GM23248 (cell line): ENCODE results near the gene L2HGDH. TPM values are rescaled to one million over a fixed set of nuclear protein-coding genes. Genes with fewer than 3 reads are reported as not detected.

ENCODE experiments used
- DNase-seq: peaks from one replicate; pipeline ENCODE4 v3.0.0-alpha.2; 2015
- H2AFZ ChIP-seq: fragments of 200-600 bp; sonication (generic); 2 replicates; pipeline ENCODE4 v1.6.1; 2016; ENCODE audit warnings: antibody characterized with exemption
- H3F3A ChIP-seq: fragments of 200-600 bp; sonication (generic); 2 replicates; pipeline ENCODE4 v1.6.1; 2016; ENCODE audit warnings: mild to moderate bottlenecking, antibody characterized with exemption, mixed run types; ENCODE audit not compliant: insufficient read depth
- H3K27ac ChIP-seq: fragments of 200-600 bp; sonication (generic); 2 replicates; pipeline ENCODE4 v1.5.1; 2016; ENCODE audit warnings: mild to moderate bottlenecking
- H3K27me3 ChIP-seq: fragments of 200-600 bp; sonication (generic); replicated peaks from 2 replicates; pipeline ENCODE4 v1.6.1; 2016; ENCODE audit warnings: mild to moderate bottlenecking; ENCODE audit not compliant: insufficient read depth
- H3K36me3 ChIP-seq: fragments of 200-600 bp; sonication (generic); 2 replicates; pipeline ENCODE4 v1.6.1; 2016; ENCODE audit warnings: low read depth, mild to moderate bottlenecking
- H3K4me1 ChIP-seq: fragments of 200-600 bp; sonication (generic); 2 replicates; pipeline ENCODE4 v1.6.1; 2016; ENCODE audit warnings: mild to moderate bottlenecking; ENCODE audit not compliant: insufficient read depth
- H3K4me2 ChIP-seq: fragments of 200-600 bp; sonication (generic); one replicate; pipeline ENCODE4 v1.6.1; 2016; ENCODE audit warnings: mild to moderate bottlenecking; ENCODE audit not compliant: unreplicated experiment
- H3K4me3 ChIP-seq: fragments of 200-600 bp; sonication (generic); 2 replicates; pipeline ENCODE4 v1.5.1; 2016; ENCODE audit warnings: mild to moderate bottlenecking
- H3K79me2 ChIP-seq: fragments of 200-600 bp; sonication (generic); 2 replicates; pipeline ENCODE4 v1.6.1; 2016; ENCODE audit warnings: mild to moderate bottlenecking; ENCODE audit not compliant: insufficient read depth
- H3K9ac ChIP-seq: fragments of 200-600 bp; sonication (generic); 2 replicates; pipeline ENCODE4 v1.6.1; 2016; ENCODE audit warnings: mild to moderate bottlenecking
- H3K9me2 ChIP-seq: fragments of 200-600 bp; sonication (generic); 2 replicates; pipeline ENCODE4 v1.6.1; 2016; ENCODE audit warnings: mixed run types, mild to moderate bottlenecking, moderate library complexity; ENCODE audit not compliant: insufficient read depth
- H3K9me3 ChIP-seq: fragments of 200-600 bp; sonication (generic); one replicate; pipeline ENCODE4 v1.6.1; 2017; ENCODE audit warnings: low read depth
- H4K20me1 ChIP-seq: fragments of 200-600 bp; sonication (generic); 2 replicates; pipeline ENCODE4 v1.6.0; 2016; ENCODE audit not compliant: insufficient read depth
- EZH2 ChIP-seq: fragments of 200-600 bp; sonication (generic); IDR thresholded peaks from 2 replicates; pipeline ENCODE4 v1.6.1; 2018; ENCODE audit warnings: antibody characterized with exemption, mild to moderate bottlenecking; ENCODE audit not compliant: insufficient read depth, poor library complexity, severe bottlenecking
- EZH2phosphoT487 ChIP-seq: fragments of 200-600 bp; sonication (generic); IDR thresholded peaks from 2 replicates; pipeline ENCODE4 v1.6.1; 2018; ENCODE audit warnings: antibody characterized with exemption, moderate library complexity, mild to moderate bottlenecking, low read depth; ENCODE audit not compliant: insufficient read depth
- WGBS, 2 experiments: methylation state at CpG; one replicate each; pipeline ENCODE4 v1.1.6; 2015 to 2017; ENCODE audit warnings: low lambda C conversion rate in 2 of 2, low coverage in 1 of 2; ENCODE audit errors: missing lambda C conversion rate in 2 of 2; 5-methylcytosine and 5-hydroxymethylcytosine counted together
- in situ Hi-C: fragments of 300-500 bp; cut with MboI; formaldehyde crosslinking; loops from 2 replicates; pipeline ENCODE4 v1.15.0; 2020
- microRNA-seq: library from miRNA; unstranded; fragments of <30 nt; microRNA quantifications from one replicate; pipeline ENCODE4, GENCODE V29; 2016; ENCODE audit warnings: borderline number of aligned reads
- polyA plus RNA-seq: library from polyadenylated mRNA; unstranded; fragments of >200 nt; fragmentation: Nextera tagmentation; extraction: Ambion mirVana; gene quantifications from 2 replicates; pipeline ENCODE4 v1.2.1, GENCODE V29; 2016
- small RNA-seq: library from RNA; depleted of rRNA; stranded (forward); fragments of <200 nt; gene quantifications from one replicate; pipeline ENCODE3, GENCODE V24; 2014; ENCODE audit warnings: low read depth, low replicate concordance
- total RNA-seq: library from RNA; depleted of rRNA; stranded (reverse); fragments of >200 nt; shearing (Covaris generic); gene quantifications from 2 replicates; pipeline ENCODE4 v1.2.3, GENCODE V29; 2014; rRNA removed

L2HGDH gene
- total and polyA plus RNA-seq, 2 experiments from 2014 or later: 1.8 to 2.6 TPM

GRCh38 chr14:50198499-50198898, 113.5 kb downstream of the L2HGDH start:
- no peaks in the 10 kb centered on the region for H4K20me1 ChIP-seq
- no peak overlapping the region for H3K27ac ChIP-seq
- H3K27me3 ChIP-seq: no peaks in the 10 kb centered on the region
- 98 to 100% methylated on average over 2 of the region's 2 CpGs for WGBS, 2 experiments
- no peak overlapping the region for H3K9ac ChIP-seq
- H3K9me3 ChIP-seq: no peaks in the 10 kb centered on the region
- H2AFZ ChIP-seq: no peak overlapping the region
- no peak overlapping the region for H3K4me2 ChIP-seq
- no peak for TF ChIP-seq EZH2
- TF ChIP-seq EZH2phosphoT487: no peak
- DNase-seq: no peak
- H3K4me3 ChIP-seq: no peak overlapping the region
- in situ Hi-C loops: no loop called here
- H3K36me3 ChIP-seq: peaks cover 29% of the 10 kb centered on the region
- H3F3A ChIP-seq: no peaks in the 10 kb centered on the region
- H3K9me2 ChIP-seq: no peaks in the 10 kb centered on the region
- H3K79me2 ChIP-seq: peaks cover 28% of the 10 kb centered on the region; the same call in 1 of the 2 replicates
- no peaks in the 10 kb centered on the region for H3K4me1 ChIP-seq

GRCh38 chr14:50191499-50191898, 120.5 kb downstream of the L2HGDH start:
- no peak overlapping the region for H3K4me3 ChIP-seq
- H2AFZ ChIP-seq: no peak overlapping the region
- no peak overlapping the region for H3K4me2 ChIP-seq
- H3K9ac ChIP-seq: no peak overlapping the region
- no peaks in the 10 kb centered on the region for H3K9me2 ChIP-seq
- H3K27me3 ChIP-seq: no peaks in the 10 kb centered on the region
- no peaks in the 10 kb centered on the region for H3K4me1 ChIP-seq
- TF ChIP-seq EZH2: no peak
- TF ChIP-seq EZH2phosphoT487: no peak
- H3K79me2 ChIP-seq: peaks cover 7% of the 10 kb centered on the region; the same call in 1 of the 2 replicates
- 100% methylated on average over 1 of the region's 1 CpG for WGBS, 2 experiments
- no peaks in the 10 kb centered on the region for H3K9me3 ChIP-seq
- no peak for DNase-seq
- in situ Hi-C loops: no loop called here
- peaks cover 16% of the 10 kb centered on the region; the same call in 1 of the 2 replicates for H3K36me3 ChIP-seq
- no peaks in the 10 kb centered on the region for H3F3A ChIP-seq
- no peak overlapping the region for H3K27ac ChIP-seq
- no peaks in the 10 kb centered on the region for H4K20me1 ChIP-seq

Small RNA genes within 50 kb of the gene (microRNA-seq; reads per million reads assigned to microRNA genes)
- gene MIR4504: not detected

Small RNA genes within 50 kb of the gene (small RNA-seq; reads per million reads assigned to genes)
- gene MIR4504: not detected

Other genes with a start within 250 kb of the L2HGDH start
- gene VCPKMT, start 195.7 kb downstream of the L2HGDH start, total RNA-seq: 7.5 and 8.2 TPM in 2 replicates
- gene VCPKMT, start 195.7 kb downstream of the L2HGDH start, polyA plus RNA-seq: 7.7 and 9.4 TPM in 2 replicates
- gene SOS2, start 80.7 kb downstream of the L2HGDH start, total RNA-seq: 13.7 and 14.0 TPM in 2 replicates
- 2.6 and 3.2 TPM in 2 replicates for gene SOS2, start 80.7 kb downstream of the L2HGDH start, polyA plus RNA-seq
- 4.4 and 7.8 TPM in 2 replicates for gene DMAC2L, start 95 bp upstream of the L2HGDH start, total RNA-seq
- gene DMAC2L, start 95 bp upstream of the L2HGDH start, polyA plus RNA-seq: 12.3 and 15.9 TPM in 2 replicates
- 1.1 and 5.0 TPM in 2 replicates for gene CDKL1, start 84.7 kb upstream of the L2HGDH start, total RNA-seq
- gene CDKL1, start 84.7 kb upstream of the L2HGDH start, polyA plus RNA-seq: 2.2 and 2.9 TPM in 2 replicates
- 166 and 194 TPM in 2 replicates for gene MAP4K5, start 220.3 kb upstream of the L2HGDH start, total RNA-seq
- gene MAP4K5, start 220.3 kb upstream of the L2HGDH start, polyA plus RNA-seq: 98.0 and 101 TPM in 2 replicates
- gene ATL1, start 247.9 kb upstream of the L2HGDH start, total RNA-seq: 10.5 and 10.8 TPM in 2 replicates
- 10.7 and 11.4 TPM in 2 replicates for gene ATL1, start 247.9 kb upstream of the L2HGDH start, polyA plus RNA-seq